ENCODE data around the gene GJB1.

GJB1 gene

DNA sequence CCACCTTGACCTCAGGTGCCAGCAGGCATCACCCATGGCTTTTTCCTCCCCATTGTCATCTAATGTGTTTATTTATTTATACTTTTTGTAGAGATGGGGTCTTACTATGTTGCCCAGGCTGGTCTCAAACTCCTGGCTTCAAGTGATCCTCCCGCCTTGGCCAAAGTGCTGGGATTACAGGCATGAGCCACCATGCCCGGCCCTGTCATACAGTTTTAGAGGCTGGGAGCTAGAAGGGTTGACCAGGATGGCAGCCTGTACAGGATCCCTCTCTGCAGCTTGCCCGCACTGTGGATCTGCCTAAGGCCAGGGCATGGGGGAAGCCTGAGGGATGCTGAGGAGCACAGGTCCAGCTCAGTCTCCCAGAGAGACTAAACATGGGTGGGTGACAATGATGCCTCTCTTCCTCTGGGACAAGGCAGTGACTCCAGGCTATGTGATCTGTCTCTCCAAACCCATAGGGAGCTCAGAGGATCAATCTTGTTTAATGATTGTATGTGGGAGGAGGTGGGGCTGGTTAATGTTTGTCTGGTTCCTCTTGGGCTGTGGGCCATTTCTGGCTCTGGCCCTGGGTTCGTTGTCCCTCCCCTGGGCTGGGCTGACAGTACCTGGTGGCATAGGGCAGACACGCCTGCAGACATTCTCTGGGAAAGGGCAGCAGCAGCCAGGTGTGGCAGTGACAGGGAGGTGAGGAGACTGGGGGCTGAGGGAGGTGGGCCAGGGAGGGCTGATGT, 8.3 kb upstream of the GJB1 start:
- no peak for DNase-seq

DNA sequence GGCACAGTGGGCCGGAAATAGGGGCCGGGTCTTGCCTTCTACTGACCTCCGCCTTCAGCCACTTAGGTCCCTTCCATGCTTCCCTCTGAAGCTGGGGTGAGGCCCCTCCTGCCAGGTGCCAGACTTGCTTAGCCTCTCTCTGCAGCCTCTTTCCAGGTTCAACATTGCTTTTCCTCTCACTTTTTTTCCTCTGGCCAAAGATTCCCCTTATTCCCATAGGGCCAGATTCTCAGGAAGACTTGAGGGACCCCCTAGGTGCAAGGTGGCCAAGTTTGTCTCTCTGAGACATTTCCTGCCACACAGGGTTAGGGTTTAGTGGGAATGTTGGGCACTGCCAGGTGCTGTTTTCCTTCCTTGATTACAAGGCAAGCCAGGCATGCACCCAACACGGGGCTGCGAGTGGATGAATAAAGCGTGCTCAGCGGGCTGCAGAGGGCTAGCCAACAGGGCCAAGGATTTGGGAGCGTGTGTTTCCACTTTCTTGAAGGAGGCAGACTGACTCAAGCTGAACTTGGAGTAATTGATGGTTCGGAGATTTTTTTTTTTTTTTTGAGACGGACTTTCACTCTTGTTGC, 7.6 kb upstream of the GJB1 start:
- no peak for DNase-seq

DNA sequence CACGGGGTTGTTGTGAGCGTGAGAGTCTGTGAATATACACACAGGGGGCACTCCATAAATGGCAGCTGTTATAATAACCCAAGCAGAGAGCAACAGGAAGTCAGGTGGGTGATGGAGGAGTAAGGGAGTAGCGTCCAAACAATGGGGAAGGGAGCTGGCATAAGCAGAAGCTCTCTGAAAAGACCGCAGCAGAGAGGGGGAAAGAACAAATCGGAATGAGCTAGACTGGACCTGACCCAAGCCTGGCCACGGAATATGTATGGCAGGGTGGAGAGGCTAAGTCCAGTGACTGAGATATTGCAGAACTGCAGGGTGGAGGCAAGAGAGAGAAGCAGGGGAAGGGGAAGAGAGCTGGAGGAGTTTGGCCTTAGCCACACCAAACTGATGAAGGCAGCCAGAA, 6.5 kb upstream of the GJB1 start:
- no peak for DNase-seq

DNA sequence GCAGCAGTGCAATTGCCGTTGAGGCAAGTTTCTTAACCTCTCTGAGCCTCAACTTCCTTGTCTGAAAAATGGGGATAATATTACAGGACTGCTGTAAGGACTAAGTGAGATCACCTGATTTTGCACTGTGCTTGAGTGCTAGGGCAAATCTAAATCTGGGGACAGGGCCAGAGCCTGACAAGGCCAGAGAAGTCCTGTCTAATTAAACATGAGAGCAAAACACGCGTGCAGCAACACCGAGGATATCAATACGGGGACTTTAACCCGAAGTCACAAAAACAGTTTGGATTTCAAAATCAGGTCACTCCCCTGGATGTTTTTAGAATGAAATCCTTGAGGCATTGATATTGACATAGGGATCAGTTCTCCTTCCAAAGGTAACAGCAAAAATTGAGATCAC, 5.7 kb upstream of the GJB1 start:
- no peak for DNase-seq

DNA sequence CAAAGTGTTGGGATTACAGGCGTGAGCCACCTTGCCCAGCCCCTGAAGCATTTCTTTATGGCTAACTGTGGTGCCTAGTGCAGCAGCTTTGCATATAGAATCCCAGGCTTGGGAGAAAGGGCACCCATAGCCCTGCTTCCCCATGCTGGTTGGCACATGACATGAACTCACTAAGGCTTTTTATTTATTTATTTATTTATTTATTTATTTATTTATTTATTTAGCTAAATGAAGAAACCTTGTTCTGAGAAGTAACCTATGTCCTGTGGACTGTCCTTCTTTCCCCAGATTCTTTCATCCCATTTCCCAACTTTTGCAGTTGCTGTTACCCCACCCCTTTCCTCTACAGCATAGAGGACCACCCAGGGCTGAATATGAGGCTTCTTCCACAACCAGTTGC, 1.9 kb upstream of the GJB1 start:
- no peak for DNase-seq

DNA sequence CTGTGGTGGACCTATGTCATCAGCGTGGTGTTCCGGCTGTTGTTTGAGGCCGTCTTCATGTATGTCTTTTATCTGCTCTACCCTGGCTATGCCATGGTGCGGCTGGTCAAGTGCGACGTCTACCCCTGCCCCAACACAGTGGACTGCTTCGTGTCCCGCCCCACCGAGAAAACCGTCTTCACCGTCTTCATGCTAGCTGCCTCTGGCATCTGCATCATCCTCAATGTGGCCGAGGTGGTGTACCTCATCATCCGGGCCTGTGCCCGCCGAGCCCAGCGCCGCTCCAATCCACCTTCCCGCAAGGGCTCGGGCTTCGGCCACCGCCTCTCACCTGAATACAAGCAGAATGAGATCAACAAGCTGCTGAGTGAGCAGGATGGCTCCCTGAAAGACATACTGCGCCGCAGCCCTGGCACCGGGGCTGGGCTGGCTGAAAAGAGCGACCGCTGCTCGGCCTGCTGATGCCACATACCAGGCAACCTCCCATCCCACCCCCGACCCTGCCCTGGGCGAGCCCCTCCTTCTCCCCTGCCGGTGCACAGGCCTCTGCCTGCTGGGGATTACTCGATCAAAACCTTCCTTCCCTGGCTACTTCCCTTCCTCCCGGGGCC, 1.2 kb downstream of the GJB1 start:
- DNase-seq, result peak in 2 of 56 donors; percentile 4 to 5

DNA sequence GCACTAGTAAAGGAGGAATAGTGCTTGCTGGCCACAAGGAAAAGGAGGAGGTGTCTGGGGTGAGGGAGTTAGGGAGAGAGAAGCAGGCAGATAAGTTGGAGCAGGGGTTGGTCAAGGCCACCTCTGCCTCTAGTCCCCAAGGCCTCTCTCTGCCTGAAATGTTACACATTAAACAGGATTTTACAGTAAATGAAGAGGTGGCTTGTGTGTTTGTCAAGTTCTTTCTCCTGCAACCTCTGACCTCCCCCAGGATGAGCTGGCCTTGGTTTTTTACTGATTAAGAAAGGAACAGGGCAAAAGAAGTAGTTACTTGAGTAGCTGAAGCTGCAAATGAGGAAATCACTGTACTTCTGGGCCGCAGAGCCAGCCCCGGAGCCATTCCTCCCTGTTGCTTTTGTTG, 2.0 kb downstream of the GJB1 start:
- no peak for DNase-seq

DNA sequence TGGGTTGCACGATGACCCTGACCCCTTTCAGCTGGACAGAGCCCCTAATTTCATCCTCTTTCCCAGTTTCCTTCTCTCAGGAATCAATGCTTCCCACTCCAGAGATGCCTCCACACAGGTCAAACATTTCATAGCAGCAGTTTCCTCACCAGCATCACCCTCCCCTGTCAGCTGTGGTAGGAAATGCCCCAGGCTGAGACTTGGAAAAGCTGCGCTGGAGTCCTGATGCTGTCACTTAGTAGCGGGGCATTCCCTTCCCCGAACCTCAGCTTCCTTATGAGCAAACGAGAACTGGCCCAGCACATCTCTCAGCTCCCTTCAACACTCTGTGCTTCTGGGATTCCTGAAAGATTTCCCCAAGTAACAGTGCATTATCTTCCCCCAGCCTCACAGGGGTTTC, 2.7 kb downstream of the GJB1 start:
- no peak for DNase-seq

DNA sequence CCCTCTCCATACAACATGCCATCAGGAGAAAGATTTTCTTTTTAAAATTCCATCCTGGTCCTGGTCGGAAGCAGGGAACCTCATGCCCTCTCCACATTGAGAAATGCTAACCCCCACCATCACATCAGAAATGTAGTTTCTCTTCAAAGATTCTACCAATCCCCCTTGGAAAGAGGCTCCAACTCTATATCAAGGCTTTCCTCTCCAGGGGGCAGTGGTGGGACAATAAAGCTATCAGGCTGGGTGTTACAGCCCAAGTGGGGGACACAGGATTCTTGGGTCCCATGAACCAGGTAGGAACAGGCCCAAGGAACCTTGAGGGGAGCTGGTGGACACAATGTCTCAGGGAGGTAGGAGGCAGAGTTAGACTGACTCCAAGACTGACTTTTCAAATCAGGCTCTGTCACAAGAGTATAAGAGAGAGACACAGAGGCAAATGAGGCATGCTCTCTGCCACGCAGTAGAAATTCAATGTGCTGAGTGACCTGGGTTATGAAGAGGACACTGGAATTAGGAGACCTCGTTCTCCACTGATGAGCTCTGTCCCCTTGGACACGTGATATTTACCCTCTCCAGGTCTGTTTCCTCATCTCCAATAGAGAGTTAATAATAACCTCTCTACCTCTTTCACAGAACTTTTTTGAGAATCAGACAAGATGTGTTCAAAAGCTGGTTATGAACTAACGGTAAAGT, 4.5 kb downstream of the GJB1 start:
- DNase-seq, result no peak

DNA sequence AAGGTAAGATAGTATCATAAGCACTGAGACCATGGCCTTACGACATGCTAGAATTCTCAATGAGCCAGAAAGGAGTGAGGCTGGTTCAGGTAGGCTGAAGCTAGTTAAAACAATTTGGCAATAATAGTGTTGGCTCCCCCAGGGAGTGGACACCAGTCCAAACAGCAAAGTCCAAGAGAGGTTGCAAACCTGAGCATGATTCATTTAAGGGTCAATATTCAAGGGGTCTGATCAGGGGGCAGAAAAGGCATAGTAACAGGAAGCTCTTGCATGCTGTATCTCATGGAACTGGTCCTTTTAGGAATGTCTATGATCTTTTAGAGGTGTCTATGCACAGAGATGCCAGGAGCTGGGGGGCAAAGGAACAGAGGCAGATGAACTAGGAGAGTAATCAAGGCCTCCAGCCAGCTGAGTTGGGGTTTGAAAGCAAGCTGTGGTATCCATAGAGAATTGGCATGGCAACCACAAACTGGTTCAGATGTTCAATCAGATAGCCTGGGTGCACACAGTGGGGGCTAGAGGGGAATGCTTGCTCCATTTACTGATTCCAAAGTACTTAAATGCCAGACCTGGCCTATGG, 5.1 kb downstream of the GJB1 start:
- no peak for DNase-seq

DNA sequence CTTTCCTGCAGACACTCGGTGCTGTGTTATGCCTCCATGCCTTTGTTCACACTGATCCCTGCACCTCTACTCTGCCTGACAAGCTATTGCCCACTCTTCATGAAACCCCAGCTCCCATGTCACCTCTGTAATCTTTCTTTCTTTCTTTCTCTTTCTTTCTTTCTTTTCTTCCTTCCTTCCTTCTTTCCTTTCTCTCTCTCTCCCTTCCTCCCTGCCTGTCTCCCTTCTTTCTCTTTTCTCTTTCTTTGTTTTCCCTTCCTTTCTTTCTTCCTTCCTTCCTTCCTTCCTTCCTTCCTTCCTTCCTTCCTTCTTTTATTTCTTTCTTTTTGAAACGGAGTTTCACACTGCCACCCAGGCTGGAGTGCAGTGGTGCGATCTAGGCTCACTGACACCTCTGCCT, 12.5 kb downstream of the GJB1 start:
- DNase-seq, result no peak

DNA sequence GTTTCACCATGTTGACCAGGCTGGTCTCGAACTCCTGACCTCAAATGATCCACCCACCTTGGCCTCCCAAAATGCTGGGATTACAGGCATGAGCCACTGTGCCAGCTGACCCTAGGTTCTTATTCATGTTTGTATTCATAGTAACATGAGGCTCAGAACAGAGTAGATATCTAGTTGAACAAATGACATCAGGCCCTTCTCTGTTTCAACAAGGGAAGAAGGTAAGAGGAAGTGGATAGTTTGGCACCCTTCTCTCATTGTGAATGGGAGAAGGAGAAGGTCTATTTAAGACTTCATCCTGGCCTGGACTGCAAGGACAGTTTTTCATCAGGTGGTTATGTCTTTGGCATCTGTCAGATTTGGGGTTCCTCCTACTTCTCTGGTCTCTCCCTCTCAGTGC, 13.8 kb downstream of the GJB1 start:
- DNase-seq, result no peak

DNA sequence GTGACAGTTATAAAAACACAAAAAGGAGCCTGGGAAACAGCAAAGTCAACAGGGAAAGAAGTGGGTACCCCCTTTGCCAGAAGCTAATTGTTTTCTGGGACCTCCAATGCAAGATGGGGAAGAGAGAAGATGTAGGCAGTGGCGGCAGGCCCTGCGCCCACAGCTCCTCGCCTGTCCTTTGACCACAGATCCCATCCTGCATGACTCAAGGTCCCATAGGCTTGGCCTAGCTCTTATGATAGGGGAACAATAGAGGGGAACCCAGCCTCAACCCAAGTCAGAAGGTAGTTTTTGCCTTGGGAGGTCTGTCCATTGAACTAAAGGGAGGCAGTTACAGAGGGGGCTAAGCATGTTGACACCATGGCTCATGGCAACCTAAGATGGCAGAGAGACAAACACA, 16.8 kb downstream of the GJB1 start:
- no peak for DNase-seq

DNA sequence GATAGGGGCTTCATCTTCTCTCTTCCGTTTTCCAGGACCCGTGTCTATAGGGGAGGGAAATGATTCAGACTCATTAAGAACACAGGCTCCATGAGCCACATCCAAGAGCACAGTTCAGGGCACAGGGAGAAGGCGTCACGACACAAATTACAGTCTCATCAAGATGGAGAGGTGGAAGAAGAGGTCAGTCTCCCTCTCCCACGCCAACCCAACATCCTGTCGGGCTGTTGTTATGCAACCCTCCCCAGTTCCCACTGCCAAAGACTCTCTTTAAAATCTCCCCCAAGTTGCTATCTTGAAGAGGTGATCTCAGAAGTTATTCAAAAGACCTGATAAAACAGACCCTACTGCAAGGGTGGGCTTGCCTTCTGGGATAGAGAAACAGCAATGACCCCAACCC, 18.3 kb downstream of the GJB1 start:
- DNase-seq, result no peak

DNA sequence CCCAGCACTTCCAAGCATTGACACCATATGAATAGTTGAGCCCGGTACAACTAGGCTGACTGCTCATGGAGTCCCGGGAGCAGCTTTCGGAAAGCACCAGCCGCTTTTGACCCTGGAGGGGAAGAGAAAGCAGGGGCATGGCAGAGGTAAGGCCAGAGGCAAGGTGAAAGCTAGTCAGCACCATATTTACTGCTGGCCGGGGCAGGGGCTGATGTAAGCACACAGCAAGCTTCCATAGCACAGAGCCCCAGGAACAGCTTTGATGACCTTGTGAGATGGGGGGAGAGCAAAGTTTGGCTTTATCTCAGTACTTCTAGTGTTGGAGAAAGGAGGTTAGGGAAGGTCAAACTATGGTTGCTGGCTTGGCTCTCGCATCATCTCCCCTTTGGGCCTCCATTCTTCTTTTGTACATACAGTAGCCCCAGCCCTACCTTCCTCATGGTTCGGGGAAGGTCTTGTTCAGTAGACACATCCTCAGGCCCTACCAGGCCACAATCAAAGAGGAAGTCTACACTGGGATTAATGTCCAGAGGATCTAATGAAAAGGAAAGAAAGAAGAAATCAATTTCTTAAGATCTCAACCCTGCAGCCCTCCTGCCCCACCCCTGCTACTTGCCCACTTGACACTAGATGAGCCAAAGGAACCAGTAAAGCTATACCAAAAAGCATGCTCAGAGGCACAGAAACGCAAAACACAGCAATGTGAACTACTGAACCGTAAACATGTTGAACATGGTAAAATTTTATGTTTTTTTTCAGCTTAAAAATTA, 21.5 kb downstream of the GJB1 start:
- DNase-seq, result no peak

DNA sequence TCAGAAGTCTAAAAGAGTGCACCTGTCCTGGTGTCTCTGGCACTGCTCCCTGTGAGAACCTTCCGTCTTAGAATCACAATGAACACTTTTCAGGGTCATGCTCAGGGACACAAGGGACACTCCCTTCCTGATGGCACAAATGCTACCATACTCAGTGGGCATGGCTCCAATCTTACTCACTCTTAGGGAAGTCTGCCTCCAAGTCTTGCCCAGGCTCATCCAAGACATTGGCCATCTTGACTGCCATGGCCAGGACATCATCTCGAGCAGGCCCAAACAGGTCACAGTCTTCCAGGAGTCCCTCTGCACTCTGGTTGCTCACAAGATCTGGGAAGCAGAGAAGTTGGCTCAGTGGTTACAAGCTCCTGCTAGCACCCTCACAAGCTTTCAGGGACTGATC, 22.1 kb downstream of the GJB1 start:
- DNase-seq, result no peak

DNA sequence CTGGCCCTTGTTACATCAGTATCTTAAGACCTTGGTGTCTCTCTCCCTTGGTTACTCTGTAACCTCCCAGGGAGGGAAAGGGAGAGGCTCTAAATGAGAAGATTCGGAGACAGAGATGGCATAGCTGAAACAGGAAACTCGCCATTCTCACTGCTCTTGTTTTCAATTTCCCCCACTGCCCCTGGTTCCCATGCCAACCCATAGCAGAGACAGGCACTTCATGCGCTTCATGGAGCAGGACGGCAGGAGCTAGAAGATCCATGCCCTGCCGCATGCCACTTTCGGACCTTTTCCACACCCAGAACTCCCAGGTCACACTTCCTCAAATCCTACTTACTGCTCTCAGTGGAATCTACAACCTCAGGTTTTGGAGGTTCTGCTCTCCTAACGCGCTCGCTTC, 27.8 kb downstream of the GJB1 start:
- DNase-seq, result no peak

DNA sequence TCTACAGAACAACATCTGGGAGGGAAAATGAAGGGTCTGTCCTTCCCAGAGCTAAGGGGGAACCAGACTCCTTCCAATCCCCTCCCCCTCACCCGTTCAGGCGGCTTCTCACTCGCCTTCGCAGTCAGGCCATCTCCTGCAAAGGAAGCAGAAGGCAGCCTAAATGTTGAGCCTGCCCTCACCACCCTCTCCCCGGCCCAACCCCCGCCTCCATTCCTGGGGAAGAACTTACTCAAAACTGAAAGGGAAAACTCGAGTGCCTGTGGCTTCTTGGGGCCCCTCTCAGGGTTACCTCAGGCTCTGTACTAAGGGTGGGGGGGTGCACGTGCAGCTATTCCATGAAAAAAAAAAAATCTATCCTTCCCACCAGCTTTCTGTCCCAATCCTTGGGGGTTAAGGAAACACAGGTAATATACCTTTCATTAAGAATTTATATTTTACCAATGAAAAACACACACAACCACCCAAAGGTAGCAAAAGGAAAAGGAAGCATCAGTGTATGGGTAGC, 28.5 kb downstream of the GJB1 start:
- DNase-seq, result no peak

DNA sequence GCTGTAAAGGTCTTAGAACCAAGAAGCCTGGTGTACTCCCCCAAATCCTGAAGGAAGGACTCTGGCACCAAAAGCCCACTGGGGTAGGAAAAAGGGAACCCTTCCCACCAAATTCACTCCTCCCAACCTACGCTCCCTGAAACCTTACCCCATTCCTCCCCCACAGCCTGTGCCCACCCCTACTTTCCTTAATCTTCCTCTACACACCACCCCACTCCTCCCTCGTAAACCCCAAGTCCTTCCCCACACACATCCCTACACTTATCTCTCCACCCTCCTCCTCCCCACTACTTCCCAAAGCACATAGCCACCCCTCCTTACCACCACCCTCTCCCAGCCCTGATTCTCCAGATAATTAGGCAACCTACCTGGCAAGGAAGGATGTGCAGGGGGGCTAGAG, 29.2 kb downstream of the GJB1 start:
- no peak for DNase-seq

DNA sequence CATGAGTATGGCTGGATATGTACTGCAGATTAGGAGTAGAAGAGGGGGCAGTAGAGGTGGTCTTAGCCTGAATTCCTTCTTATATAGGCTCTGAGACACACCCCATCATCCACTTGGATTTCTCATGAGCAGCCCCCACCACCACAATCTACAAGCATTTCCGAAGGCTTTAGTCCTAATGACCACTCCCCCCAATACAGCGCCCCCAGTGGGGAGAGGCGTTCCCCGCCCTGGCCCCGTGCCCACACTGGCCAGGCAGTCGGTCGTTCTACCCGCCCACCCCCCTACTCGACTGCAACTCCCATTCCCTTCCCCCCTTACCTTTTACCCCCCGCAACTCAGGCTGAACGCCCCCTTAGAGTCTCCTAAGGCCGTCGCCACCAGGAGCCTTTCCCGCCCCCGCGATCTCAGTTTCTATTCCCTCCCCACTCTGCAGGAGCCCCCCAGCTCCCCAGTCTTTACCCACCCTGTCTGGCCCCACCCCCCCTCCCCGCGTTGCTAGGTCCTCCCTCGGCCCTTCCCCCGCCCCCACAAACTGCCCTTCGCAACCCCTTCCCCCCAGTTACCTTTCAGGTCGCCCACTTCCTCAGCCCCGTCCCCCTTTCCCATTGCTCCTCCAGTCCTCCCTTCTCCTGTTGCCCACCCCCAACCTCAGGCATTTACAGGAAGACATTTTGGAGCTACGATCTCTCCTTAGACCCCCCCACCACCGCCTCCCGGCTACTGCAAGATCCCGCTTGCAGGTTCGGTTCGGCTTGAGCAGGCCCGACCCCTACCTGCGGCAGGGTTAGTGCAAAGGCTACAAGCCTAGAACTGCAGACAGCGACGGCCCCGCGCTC, 30.4 kb downstream of the GJB1 start:
- DNase-seq, result peak in 34 of 56 donors; percentile 0 to 47 (median 6)
